Hindlimb muscle (tissue), 1 donor: ENCODE results near the gene ANO5. TPM values are rescaled to one million over a fixed set of nuclear protein-coding genes. Genes with fewer than 3 reads are reported as not detected.

Source experiments
- DNase-seq: peaks from one replicate; pipeline ENCODE4 v3.0.0-alpha.2; 2013
- polyA plus RNA-seq: library from polyadenylated mRNA; unstranded; fragments of 120-200 nt; gene quantifications from one replicate; pipeline ENCODE4 v1.2.1, GENCODE V29; 2013; ENCODE audit not compliant: insufficient read length

ANO5 gene, protein sequence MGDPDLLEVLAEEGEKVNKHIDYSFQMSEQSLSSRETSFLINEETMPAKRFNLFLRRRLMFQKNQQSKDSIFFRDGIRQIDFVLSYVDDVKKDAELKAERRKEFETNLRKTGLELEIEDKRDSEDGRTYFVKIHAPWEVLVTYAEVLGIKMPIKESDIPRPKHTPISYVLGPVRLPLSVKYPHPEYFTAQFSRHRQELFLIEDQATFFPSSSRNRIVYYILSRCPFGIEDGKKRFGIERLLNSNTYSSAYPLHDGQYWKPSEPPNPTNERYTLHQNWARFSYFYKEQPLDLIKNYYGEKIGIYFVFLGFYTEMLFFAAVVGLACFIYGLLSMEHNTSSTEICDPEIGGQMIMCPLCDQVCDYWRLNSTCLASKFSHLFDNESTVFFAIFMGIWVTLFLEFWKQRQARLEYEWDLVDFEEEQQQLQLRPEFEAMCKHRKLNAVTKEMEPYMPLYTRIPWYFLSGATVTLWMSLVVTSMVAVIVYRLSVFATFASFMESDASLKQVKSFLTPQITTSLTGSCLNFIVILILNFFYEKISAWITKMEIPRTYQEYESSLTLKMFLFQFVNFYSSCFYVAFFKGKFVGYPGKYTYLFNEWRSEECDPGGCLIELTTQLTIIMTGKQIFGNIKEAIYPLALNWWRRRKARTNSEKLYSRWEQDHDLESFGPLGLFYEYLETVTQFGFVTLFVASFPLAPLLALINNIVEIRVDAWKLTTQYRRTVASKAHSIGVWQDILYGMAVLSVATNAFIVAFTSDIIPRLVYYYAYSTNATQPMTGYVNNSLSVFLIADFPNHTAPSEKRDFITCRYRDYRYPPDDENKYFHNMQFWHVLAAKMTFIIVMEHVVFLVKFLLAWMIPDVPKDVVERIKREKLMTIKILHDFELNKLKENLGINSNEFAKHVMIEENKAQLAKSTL
- polyA plus RNA-seq = 13.3 TPM

DNA sequence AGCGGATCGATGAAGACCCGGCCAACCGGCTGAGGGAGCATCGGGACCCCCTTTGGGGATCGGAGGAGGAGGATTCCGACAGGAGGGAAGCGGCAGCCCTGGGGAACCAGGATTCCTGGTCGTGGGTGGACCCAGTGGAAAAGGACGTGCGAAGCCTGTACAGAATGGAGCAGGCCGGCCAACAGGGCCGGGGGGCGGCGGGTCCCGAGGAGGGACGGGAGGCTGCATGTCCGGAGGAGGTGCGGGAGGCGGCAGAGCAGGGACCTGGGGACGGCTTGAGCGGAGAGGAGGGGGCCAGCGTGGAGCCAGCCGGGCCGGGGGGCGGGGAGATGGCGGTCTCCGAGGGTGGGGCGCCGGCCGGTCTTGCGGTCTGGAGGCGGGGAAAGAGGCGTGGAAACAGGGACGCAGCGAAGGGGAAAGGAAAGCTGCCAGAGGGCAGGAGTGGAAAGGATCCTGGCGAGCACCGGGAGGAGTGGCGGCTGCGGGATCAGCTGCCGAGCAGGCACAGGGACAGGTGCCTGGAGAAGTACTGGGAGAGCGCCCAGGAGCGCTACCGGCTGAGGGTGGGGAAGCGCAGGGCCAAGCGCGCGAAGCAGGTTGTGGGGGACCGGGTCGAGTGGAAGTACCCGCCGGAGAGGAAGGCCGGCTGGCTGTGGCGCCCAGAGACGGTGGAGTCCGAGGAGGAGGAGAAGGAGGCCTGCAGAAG, at the start of gene ANO5:
Gene ANO5 (plus strand): TSS at position 444 of the 706 bp plus-strand sequence. CDS start 408 bp downstream, outside the sequence.
- peak; percentile 43 for DNase-seq

GRCh38 chr11:22151649-22152197, 41.2 kb upstream of the ANO5 start:
- DNase-seq = no peak

DNA sequence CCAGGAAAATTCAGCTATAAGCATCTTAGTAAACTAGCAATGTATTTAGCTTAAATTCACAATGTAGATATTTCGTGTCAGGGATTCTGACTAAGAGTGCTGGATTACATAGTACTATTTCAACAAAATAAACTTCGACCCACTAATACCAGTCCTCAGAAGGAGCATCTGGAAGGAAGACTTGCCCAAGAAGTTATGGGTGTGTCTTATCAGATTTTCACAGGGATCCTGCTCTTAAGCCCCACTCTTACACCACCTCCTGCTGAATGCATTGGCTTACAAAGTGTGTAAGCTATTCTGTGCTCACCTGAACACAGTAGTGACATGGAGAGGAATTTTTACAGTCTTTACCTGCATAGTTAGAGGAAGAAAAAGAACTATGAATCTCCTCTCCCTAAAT, 35.4 kb upstream of the ANO5 start:
- no peak for DNase-seq

DNA sequence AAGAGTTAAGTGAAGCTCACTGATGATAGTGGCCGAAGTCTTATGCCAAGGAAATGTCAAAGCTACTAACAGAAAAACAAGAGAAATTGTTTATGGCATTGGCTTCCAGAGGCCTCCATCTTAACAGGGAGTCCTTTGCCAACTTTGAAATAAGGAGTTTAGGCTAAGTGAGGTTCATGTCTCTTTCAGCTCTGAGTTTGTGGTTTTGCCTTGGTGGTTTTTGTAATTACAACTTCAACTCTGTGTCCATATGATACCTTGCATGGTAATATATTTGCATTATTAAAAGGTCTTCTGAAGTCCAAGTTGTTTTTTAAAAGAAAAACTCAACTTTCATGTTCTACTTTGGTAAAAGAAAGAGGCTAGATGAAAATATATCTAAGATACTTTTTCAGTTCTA, 31.4 kb upstream of the ANO5 start:
- no peak for DNase-seq

DNA sequence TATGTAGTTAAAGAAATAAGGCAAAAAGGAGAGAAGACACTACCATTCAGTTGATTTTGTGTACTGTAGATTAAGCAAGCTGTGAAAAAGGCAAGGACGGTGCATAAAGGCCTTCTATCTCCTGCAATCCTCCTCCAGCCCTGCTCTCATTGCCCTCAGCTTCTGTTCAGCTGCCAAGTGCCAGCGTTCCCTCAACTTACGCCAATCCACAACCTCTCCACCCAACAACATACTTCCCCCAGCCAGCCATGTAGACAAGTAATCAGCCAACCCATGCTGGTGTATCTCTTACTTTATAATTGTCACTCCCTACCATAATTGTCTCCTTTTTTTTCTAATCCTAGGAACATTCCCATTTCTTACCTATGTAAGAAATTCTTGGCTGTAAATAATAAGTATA, 30.1 kb upstream of the ANO5 start:
- no peak for DNase-seq

DNA sequence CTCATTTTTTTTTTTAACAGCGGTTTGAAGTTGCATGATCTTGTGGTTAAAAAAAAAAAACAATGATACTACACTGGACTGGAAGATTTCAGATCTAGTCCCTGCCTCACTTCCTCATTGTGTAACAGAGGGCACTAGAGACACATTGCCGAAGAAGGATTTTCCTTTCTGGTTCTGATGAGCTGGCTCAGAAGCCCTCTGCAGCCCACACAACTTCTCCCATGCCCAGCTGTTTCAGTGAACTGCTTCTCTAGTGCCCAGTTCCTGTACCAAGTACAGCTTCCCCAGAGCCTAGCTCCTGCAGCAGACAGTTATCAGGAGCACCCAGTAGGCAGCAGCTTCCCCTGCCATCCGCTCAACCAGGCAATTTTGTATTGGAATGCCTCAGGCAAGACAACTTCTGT, 29.5 kb upstream of the ANO5 start:
- no peak for DNase-seq

GRCh38 chr11:22165087-22165486, 27.8 kb upstream of the ANO5 start:
- no peak for DNase-seq

GRCh38 chr11:22165759-22166513, 26.9 kb upstream of the ANO5 start:
- DNase-seq = no peak

- DNase-seq = no peak
These were observed 23.1 kb upstream of the ANO5 start for GRCh38 chr11:22169833-22170232.

GRCh38 chr11:22173532-22173931, 19.4 kb upstream of the ANO5 start:
- DNase-seq = no peak

DNA sequence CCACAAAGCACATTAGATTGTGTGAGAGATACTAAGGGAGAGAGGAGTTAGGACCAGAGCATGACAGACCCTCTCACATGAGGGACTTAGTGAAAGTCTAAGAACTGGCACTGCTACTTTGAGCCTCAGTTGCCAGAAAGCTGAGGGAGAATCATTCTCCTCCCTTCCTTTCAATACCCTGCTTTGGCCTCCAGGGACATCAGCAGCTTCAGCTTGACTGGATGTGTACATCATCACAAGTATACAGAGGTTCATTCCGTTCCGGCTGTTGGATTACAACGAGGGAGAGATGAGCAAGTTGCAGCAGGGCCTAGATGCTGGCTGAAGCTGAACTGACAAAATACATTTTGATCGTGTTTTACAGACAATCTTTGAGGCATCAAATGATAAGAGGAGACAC, 15.7 kb upstream of the ANO5 start:
- no peak for DNase-seq

GRCh38 chr11:22179626-22180025, 13.3 kb upstream of the ANO5 start:
- DNase-seq = no peak

DNA sequence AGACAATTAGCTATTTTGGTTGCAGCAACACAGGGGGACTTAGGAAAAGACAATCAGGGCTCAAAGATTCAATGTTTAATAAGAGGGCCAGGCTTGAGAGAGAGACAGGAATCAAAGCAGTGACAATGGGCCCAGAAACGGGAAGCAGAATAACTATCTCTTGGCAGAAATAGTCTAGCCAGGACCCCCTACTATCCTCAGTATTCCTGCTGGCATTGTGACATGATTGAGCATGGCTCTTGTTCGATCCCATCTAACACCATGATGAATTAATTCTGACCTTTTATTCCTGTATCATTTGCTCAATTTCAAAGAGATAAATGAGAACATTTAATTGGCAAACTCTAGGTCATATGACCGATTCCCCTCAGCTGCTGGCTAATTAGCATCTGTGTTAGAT, 12.8 kb upstream of the ANO5 start:
- DNase-seq = no peak

- DNase-seq = no peak
These were observed 3.2 kb upstream of the ANO5 start for GRCh38 chr11:22189660-22190059.

GRCh38 chr11:22190827-22191463, 1.9 kb upstream of the ANO5 start:
- no peak for DNase-seq

DNA sequence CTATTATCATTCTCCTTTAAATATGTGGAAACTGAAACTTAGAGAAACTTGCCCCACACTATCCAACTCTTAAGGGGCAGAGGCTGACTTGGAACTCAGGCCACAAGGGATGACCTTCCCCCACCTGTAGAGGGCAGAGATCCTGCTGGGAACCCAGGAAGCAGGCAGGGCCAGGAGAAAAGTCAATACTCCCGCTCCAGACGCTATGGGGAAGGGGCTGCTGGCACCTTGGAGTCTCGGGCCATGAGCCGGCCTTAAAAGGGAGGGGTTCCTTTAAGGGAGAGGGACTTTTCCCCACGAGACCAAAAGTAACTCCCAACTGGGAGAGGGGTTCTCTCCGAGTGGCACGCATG, 620 bp upstream of the ANO5 start:
- DNase-seq = no peak

GRCh38 chr11:22193348-22194051, 615 bp downstream of the ANO5 start:
- peak; percentile 8 for DNase-seq

DNA sequence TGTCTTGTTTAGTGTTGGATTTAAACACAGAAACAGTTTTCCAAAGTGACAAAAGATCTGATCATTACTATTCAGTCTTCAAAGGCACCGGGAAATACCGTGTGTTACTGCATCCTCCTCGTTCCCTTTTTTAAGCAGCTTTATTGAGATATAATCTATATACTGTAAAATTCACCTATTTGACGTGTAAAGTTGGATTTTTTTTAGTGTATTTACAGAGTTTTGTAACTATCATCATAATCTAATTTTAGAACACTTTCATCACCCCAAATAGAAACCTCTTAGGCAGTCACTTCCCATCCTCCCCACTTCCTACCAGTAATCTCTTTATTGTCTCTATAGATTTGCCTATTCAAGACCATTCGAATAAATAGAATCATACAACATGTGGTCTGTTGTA, 1.4 kb downstream of the ANO5 start:
- no peak for DNase-seq

DNA sequence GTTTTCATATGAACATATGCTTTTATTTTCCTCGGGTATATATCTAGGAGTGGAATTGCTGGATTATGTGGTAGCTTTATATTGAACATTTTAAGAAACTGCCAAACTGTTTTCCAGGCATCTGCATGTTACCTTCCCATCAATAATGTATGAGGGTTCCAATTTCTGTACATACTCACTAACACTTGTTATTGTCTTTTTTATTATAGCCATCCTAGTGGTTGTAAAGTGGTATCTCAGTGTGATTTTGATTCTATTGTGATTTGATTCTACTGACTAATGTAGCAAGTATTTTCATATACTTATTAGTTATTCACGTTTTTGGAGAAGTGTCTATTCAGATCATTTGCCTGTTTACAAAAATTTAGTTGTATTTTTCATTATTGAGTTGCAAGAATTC, 2.0 kb downstream of the ANO5 start:
- DNase-seq = no peak

GRCh38 chr11:22197139-22198005, 4.5 kb downstream of the ANO5 start:
- DNase-seq = no peak
